DMS153 treated with DMSO at 0.1 percent for 48 hours (cell line): ENCODE results near the gene ABCC2.
"Not testable (repeated sequence)": the region's sequence is repeated elsewhere in the genome, so short reads cannot be mapped to it uniquely, and the experiment has no call there.

Source experiments
- DNase-seq: peaks from one replicate; lab custom pipeline; 2025; ENCODE audit not compliant: unreplicated experiment; lab: John Stamatoyannopoulos, UW

Gene ABCC2

GRCh38 chr10:99782447-99783286 is at the start of gene ABCC2:
Gene ABCC2, plus strand, starts transcription at chr10:99782640. Its CDS starts 205 bp downstream, at chr10:99782845.
- no peak for DNase-seq

GRCh38 chr10:99733366-99733765 is 49.1 kb upstream of the ABCC2 start:
- DNase-seq: no peak

- not testable (repeated sequence) for DNase-seq
These were observed 48.3 kb upstream of the ABCC2 start for GRCh38 chr10:99734111-99734510.

- DNase-seq: no peak
These were observed 42.2 kb upstream of the ABCC2 start for GRCh38 chr10:99740260-99740659.

- DNase-seq: no peak
These were observed 41.4 kb upstream of the ABCC2 start for GRCh38 chr10:99740933-99741559.

- DNase-seq: no peak
These were observed 40.2 kb upstream of the ABCC2 start for GRCh38 chr10:99742254-99742653.

- DNase-seq: no peak
These were observed 39.7 kb upstream of the ABCC2 start for GRCh38 chr10:99742701-99743100.

- no peak for DNase-seq
These were observed 38.6 kb upstream of the ABCC2 start for GRCh38 chr10:99743841-99744240.

- not testable (repeated sequence) for DNase-seq
These were observed 36.3 kb upstream of the ABCC2 start for GRCh38 chr10:99746166-99746565.

- DNase-seq: no peak
These were observed 33.5 kb upstream of the ABCC2 start for GRCh38 chr10:99748823-99749451.

- DNase-seq: no peak
These were observed 31.8 kb upstream of the ABCC2 start for GRCh38 chr10:99750641-99751040.

GRCh38 chr10:99754670-99755069 is 27.8 kb upstream of the ABCC2 start:
- DNase-seq: no peak

GRCh38 chr10:99756159-99756558 is 26.3 kb upstream of the ABCC2 start:
- DNase-seq: no peak

- DNase-seq: no peak
These were observed 24.1 kb upstream of the ABCC2 start for GRCh38 chr10:99758211-99758891.

- DNase-seq: no peak
These were observed 22.1 kb upstream of the ABCC2 start for GRCh38 chr10:99760321-99760720.

GRCh38 chr10:99761365-99761764 is 21.1 kb upstream of the ABCC2 start:
- DNase-seq: no peak

GRCh38 chr10:99765672-99766301 is 16.7 kb upstream of the ABCC2 start:
- no peak for DNase-seq

GRCh38 chr10:99766302-99766681 is 16.1 kb upstream of the ABCC2 start:
- no peak for DNase-seq

GRCh38 chr10:99767901-99768300 is 14.5 kb upstream of the ABCC2 start:
- DNase-seq: no peak

GRCh38 chr10:99768556-99768955 is 13.9 kb upstream of the ABCC2 start:
- DNase-seq: no peak

- no peak for DNase-seq
These were observed 12.7 kb upstream of the ABCC2 start for GRCh38 chr10:99769706-99770105.
